ENCODE results near the gene COL7A1.

COL7A1 gene

GRCh38 chr3:48584836-48585235 is 10.3 kb downstream of the COL7A1 start:
- no peak for DNase-seq (ENCODE audit: extremely low spot score)
- POLR2A ChIA-PET: no interaction called here
- TF ChIP-seq L3MBTL2 (conservative IDR thresholded peaks at IDR 0.05): no peak
- no peak for TF ChIP-seq FOXM1 (IDR thresholded peaks at IDR 0.05; ENCODE audit: borderline replicate concordance)
- no peak for TF ChIP-seq HDGF (IDR thresholded peaks at IDR 0.05; ENCODE audit: borderline replicate concordance)
- no peak for TF ChIP-seq FOXK2 (IDR thresholded peaks at IDR 0.05)
- TF ChIP-seq BHLHE40 (IDR thresholded peaks at IDR 0.05; ENCODE audit: borderline replicate concordance): no peak
- no peak for TF ChIP-seq LEF1 (IDR thresholded peaks at IDR 0.05; ENCODE audit: borderline replicate concordance)
- TF ChIP-seq SP1 (IDR thresholded peaks at IDR 0.05): no peak
- no peak for TF ChIP-seq ARNT (IDR thresholded peaks at IDR 0.05)
- no peak for TF ChIP-seq ZNF384 (IDR thresholded peaks at IDR 0.05)
- TF ChIP-seq SUZ12 (IDR thresholded peaks at IDR 0.05): no peak
- no peak for TF ChIP-seq ELF4 (IDR thresholded peaks at IDR 0.05)
- TF ChIP-seq PKNOX1 (IDR thresholded peaks at IDR 0.05): no peak
- TF ChIP-seq NFRKB (IDR thresholded peaks at IDR 0.05): no peak
- TF ChIP-seq FOXA1 (IDR thresholded peaks at IDR 0.05): no peak
- no peak for TF ChIP-seq TARDBP (IDR thresholded peaks at IDR 0.05)
- no peak for TF ChIP-seq CTBP1 (IDR thresholded peaks at IDR 0.05; ENCODE audit: borderline replicate concordance)
- CTCF ChIA-PET: no interaction called here

- TF ChIP-seq SUZ12 (IDR thresholded peaks at IDR 0.05) (no peak), ELF4 (IDR thresholded peaks at IDR 0.05) (no peak), NFRKB (IDR thresholded peaks at IDR 0.05) (no peak), FOXA1 (IDR thresholded peaks at IDR 0.05) (no peak), FOXM1 (IDR thresholded peaks at IDR 0.05; ENCODE audit: borderline replicate concordance) (no peak), ARNT (IDR thresholded peaks at IDR 0.05) (no peak), BHLHE40 (IDR thresholded peaks at IDR 0.05; ENCODE audit: borderline replicate concordance) (no peak), TARDBP (IDR thresholded peaks at IDR 0.05) (no peak)
- ChIA-PET CTCF (no interaction called here), POLR2A (no interaction called here)
- no peak for DNase-seq (ENCODE audit: extremely low spot score)
Observed at GRCh38 chr3:48581621-48582481, 13.3 kb downstream of the COL7A1 start.

GRCh38 chr3:48576647-48577046 is 18.5 kb downstream of the COL7A1 start:
- CTCF ChIA-PET: no interaction called here
- no peak for TF ChIP-seq BHLHE40 (IDR thresholded peaks at IDR 0.05; ENCODE audit: borderline replicate concordance)
- no peak for DNase-seq (ENCODE audit: extremely low spot score)
- POLR2A ChIA-PET: no interaction called here

- CTCF ChIA-PET: no interaction called here
- TF ChIP-seq FOXK2 (IDR thresholded peaks at IDR 0.05) (no peak), LEF1 (IDR thresholded peaks at IDR 0.05; ENCODE audit: borderline replicate concordance) (no peak), SP1 (IDR thresholded peaks at IDR 0.05) (no peak), CTBP1 (IDR thresholded peaks at IDR 0.05; ENCODE audit: borderline replicate concordance) (no peak), PKNOX1 (IDR thresholded peaks at IDR 0.05) (no peak), ELF4 (IDR thresholded peaks at IDR 0.05) (no peak), L3MBTL2 (conservative IDR thresholded peaks at IDR 0.05) (no peak), FOXM1 (IDR thresholded peaks at IDR 0.05; ENCODE audit: borderline replicate concordance) (no peak), BHLHE40 (IDR thresholded peaks at IDR 0.05; ENCODE audit: borderline replicate concordance) (no peak), TARDBP (IDR thresholded peaks at IDR 0.05) (no peak), ZNF384 (IDR thresholded peaks at IDR 0.05) (no peak), HDGF (IDR thresholded peaks at IDR 0.05; ENCODE audit: borderline replicate concordance) (no peak), SUZ12 (IDR thresholded peaks at IDR 0.05) (no peak), FOXA1 (IDR thresholded peaks at IDR 0.05) (no peak)
- no peak for DNase-seq (ENCODE audit: extremely low spot score)
- POLR2A ChIA-PET: no interaction called here
Observed at GRCh38 chr3:48575366-48575765, 19.8 kb downstream of the COL7A1 start.

- DNase-seq (ENCODE audit: extremely low spot score): no peak
- ChIA-PET CTCF (interaction anchor here (0.6 kb wide), 1 partner anchor 1380 kb away, joined by 6 read pairs; no protein-coding TSS in a partner anchor), POLR2A (no interaction called here)
- TF ChIP-seq ARNT (IDR thresholded peaks at IDR 0.05): no peak
- TF ChIP-seq LEF1 (IDR thresholded peaks at IDR 0.05; ENCODE audit: borderline replicate concordance): no peak
- TF ChIP-seq HDGF (IDR thresholded peaks at IDR 0.05; ENCODE audit: borderline replicate concordance): no peak
- TF ChIP-seq SUZ12 (IDR thresholded peaks at IDR 0.05): no peak
- TF ChIP-seq ELF4 (IDR thresholded peaks at IDR 0.05): no peak
- TF ChIP-seq TARDBP (IDR thresholded peaks at IDR 0.05): no peak
- no peak for TF ChIP-seq SP1 (IDR thresholded peaks at IDR 0.05)
- TF ChIP-seq FOXA1 (IDR thresholded peaks at IDR 0.05): no peak
- no peak for TF ChIP-seq BHLHE40 (IDR thresholded peaks at IDR 0.05; ENCODE audit: borderline replicate concordance)
- TF ChIP-seq CTBP1 (IDR thresholded peaks at IDR 0.05; ENCODE audit: borderline replicate concordance): no peak
- no peak for TF ChIP-seq FOXK2 (IDR thresholded peaks at IDR 0.05)
- TF ChIP-seq ZNF384 (IDR thresholded peaks at IDR 0.05): no peak
- no peak for TF ChIP-seq L3MBTL2 (conservative IDR thresholded peaks at IDR 0.05)
- TF ChIP-seq PKNOX1 (IDR thresholded peaks at IDR 0.05): no peak
- no peak for TF ChIP-seq FOXM1 (IDR thresholded peaks at IDR 0.05; ENCODE audit: borderline replicate concordance)
Observed at GRCh38 chr3:48573973-48574585, 21.1 kb downstream of the COL7A1 start.

- TF ChIP-seq PKNOX1 (IDR thresholded peaks at IDR 0.05): no peak
- TF ChIP-seq FOXK2 (IDR thresholded peaks at IDR 0.05): no peak
- TF ChIP-seq NFRKB (IDR thresholded peaks at IDR 0.05): no peak
- no peak for TF ChIP-seq LEF1 (IDR thresholded peaks at IDR 0.05; ENCODE audit: borderline replicate concordance)
- no peak for TF ChIP-seq TARDBP (IDR thresholded peaks at IDR 0.05)
- TF ChIP-seq FOXM1 (IDR thresholded peaks at IDR 0.05; ENCODE audit: borderline replicate concordance): no peak
- no peak for TF ChIP-seq SP1 (IDR thresholded peaks at IDR 0.05)
- no peak for TF ChIP-seq SUZ12 (IDR thresholded peaks at IDR 0.05)
- TF ChIP-seq FOXA1 (IDR thresholded peaks at IDR 0.05): no peak
- no peak for DNase-seq (ENCODE audit: extremely low spot score)
- ChIA-PET CTCF (interaction anchor here (1.1 kb wide), 1 partner anchor 13 kb away, joined by 3 read pairs; no protein-coding TSS in a partner anchor), POLR2A (no interaction called here)
Observed at GRCh38 chr3:48572517-48572916, 22.6 kb downstream of the COL7A1 start.
